SU-DHL-6 (cell line): Measurements from ENCODE around the gene GNA14.

Experiments
- EZH2phosphoT487 ChIP-seq: fragments of 200-600 bp; sonication (generic), shearing (Covaris generic); conservative IDR thresholded peaks from 2 replicates; pipeline ENCODE4 v1.6.1; 2018; ENCODE audit warnings: mild to moderate bottlenecking, antibody characterized with exemption, low read length, moderate library complexity, mixed read lengths
- TF ChIP-seq, protein P1 (sequence below): fragments of 200-600 bp; sonication (generic); IDR thresholded peaks from one replicate; pipeline ENCODE4 v1.5.1; 2017; ENCODE audit warnings: antibody characterized with exemption, mild to moderate bottlenecking, low read length, moderate library complexity; ENCODE audit not compliant: insufficient read depth, poor library complexity, severe bottlenecking

DNA sequence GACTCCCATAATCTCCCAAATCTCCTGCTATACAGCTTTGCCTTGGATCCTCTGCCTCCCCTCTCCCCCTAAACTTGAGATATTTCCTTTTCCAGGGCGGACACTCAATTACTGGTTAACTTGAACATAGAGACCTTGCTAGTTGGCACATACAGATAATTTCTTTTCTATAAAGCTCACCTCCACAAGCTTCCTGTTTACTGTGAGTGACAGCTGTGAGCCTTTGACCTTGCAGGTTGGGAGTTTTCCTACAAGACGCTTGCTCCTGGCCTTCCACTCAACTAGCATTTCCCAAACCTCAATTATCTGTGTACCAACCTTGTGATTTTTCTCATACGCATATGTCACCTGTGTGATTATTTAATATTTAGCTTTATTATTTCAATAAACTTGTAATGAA lies 114.5 kb downstream of the GNA14 start:
- TF ChIP-seq, protein P1, sequence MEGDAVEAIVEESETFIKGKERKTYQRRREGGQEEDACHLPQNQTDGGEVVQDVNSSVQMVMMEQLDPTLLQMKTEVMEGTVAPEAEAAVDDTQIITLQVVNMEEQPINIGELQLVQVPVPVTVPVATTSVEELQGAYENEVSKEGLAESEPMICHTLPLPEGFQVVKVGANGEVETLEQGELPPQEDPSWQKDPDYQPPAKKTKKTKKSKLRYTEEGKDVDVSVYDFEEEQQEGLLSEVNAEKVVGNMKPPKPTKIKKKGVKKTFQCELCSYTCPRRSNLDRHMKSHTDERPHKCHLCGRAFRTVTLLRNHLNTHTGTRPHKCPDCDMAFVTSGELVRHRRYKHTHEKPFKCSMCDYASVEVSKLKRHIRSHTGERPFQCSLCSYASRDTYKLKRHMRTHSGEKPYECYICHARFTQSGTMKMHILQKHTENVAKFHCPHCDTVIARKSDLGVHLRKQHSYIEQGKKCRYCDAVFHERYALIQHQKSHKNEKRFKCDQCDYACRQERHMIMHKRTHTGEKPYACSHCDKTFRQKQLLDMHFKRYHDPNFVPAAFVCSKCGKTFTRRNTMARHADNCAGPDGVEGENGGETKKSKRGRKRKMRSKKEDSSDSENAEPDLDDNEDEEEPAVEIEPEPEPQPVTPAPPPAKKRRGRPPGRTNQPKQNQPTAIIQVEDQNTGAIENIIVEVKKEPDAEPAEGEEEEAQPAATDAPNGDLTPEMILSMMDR = no peak
- no peak for TF ChIP-seq EZH2phosphoT487
